ENCODE results near the gene NCEH1. TPM values are rescaled to one million over a fixed set of nuclear protein-coding genes. Genes with fewer than 3 reads are reported as not detected.

The NCEH1 gene
- total and polyA plus RNA-seq, 12 donors: 8.7 to 66.4 (median 50.9) TPM

GRCh38 chr3:172622916-172623700 is 87.8 kb downstream of the NCEH1 start:
- no peaks in the 10 kb centered on the region for H3K36me3 ChIP-seq
- DNase-seq (peak in 1 of 2 donors; percentile 27), ATAC-seq (peak in 4 of 8 donors; percentile 57 to 70 (median 65))
- TF ChIP-seq CTCF (IDR thresholded peaks at IDR 0.05): peak; percentile 44 to 81 (median 67)
- H3K27me3 ChIP-seq: no peaks in the 10 kb centered on the region
- 37 to 43% methylated on average over 10 of the region's 10 CpGs for WGBS, 2 donors
- intact Hi-C loops (cut with DNase I): no loop called here
- H3K27ac ChIP-seq: peak overlapping the region in 2 of 10 donors; percentile 21 to 22
- peaks cover 0 to 45% (median 7%) of the 10 kb centered on the region in 9 donors for H3K4me1 ChIP-seq
- H3K9me3 ChIP-seq: no peaks in the 10 kb centered on the region
- no peak overlapping the region for H3K4me3 ChIP-seq

- no peak overlapping the region for H3K4me3 ChIP-seq
- DNase-seq (no peak), ATAC-seq (no peak)
- no peak overlapping the region for H3K27ac ChIP-seq
- 80% methylated on average over 2 of the region's 2 CpGs for WGBS, 2 donors
- H3K27me3 ChIP-seq: no peaks in the 10 kb centered on the region
- no peaks in the 10 kb centered on the region for H3K9me3 ChIP-seq
- intact Hi-C loops (cut with DNase I): no loop called here
- peaks cover 0 to 40% (median 4%) of the 10 kb centered on the region in 9 donors for H3K4me1 ChIP-seq
- no peaks in the 10 kb centered on the region for H3K36me3 ChIP-seq
- no peak for TF ChIP-seq CTCF (IDR thresholded peaks at IDR 0.05)
These were observed 88.7 kb downstream of the NCEH1 start for GRCh38 chr3:172622156-172622555.

- TF ChIP-seq CTCF (IDR thresholded peaks at IDR 0.05): no peak
- H3K27me3 ChIP-seq: no peaks in the 10 kb centered on the region
- H3K4me3 ChIP-seq: no peak overlapping the region
- WGBS, 2 donors: 80 to 82% methylated on average over 3 of the region's 3 CpGs
- intact Hi-C loops (cut with DNase I): no loop called here
- no peak for DNase-seq
- peaks cover 0 to 34% (median 6%) of the 10 kb centered on the region in 9 donors for H3K4me1 ChIP-seq
- H3K36me3 ChIP-seq: no peaks in the 10 kb centered on the region
- ATAC-seq: no peak
- H3K9me3 ChIP-seq: peaks cover 0 to 9% (median 0%) of the 10 kb centered on the region in 11 donors
- no peak overlapping the region for H3K27ac ChIP-seq
These were observed 92.9 kb downstream of the NCEH1 start for GRCh38 chr3:172617976-172618375.

GRCh38 chr3:172617013-172617706 is 93.7 kb downstream of the NCEH1 start:
- intact Hi-C loops (cut with DNase I): no loop called here
- peaks cover 0 to 9% (median 0%) of the 10 kb centered on the region in 11 donors for H3K9me3 ChIP-seq
- ATAC-seq: no peak
- no peaks in the 10 kb centered on the region for H3K27me3 ChIP-seq
- no peak for DNase-seq
- H3K4me1 ChIP-seq: peaks cover 0 to 26% (median 6%) of the 10 kb centered on the region in 9 donors
- TF ChIP-seq CTCF (IDR thresholded peaks at IDR 0.05): no peak
- WGBS, 2 donors: 96% methylated on average over 6 of the region's 6 CpGs
- H3K27ac ChIP-seq: no peak overlapping the region
- no peak overlapping the region for H3K4me3 ChIP-seq
- no peaks in the 10 kb centered on the region for H3K36me3 ChIP-seq

Measured in heart right ventricle (tissue), 16 donors.